B cell (primary cell): ENCODE data around the gene CSF1. TPM values are rescaled to one million over a fixed set of nuclear protein-coding genes. Genes with fewer than 3 reads are reported as not detected.

ENCODE experiments used
- ATAC-seq: fragments of 200-7000 bp; cut with Tn5 transposase; one replicate; pipeline ENCODE4 v1.10.0; 2021; ENCODE audit warnings: low read depth, mild to moderate bottlenecking, moderate number of reproducible peaks, moderate library complexity
- CTCF ChIA-PET: fragments of 350-600 bp; sonication (Branson Sonifier 250); formaldehyde crosslinking; loops from one replicate; lab custom pipeline; 2021; ENCODE audit warnings: antibody characterized with exemption, inconsistent platforms; lab: Charles Lee
- POLR2A ChIA-PET: fragments of 350-600 bp; sonication (Branson Sonifier 250); formaldehyde crosslinking; loops from one replicate; lab custom pipeline; 2021; ENCODE audit warnings: antibody characterized with exemption; lab: Charles Lee
- DNase-seq: peaks from one replicate; pipeline ENCODE4 v3.0.0; 2013
- H2AFZ ChIP-seq: 2 replicates; pipeline ENCODE4 v1.6.1; 2012; ENCODE audit warnings: mild to moderate bottlenecking, low read depth, low read length; ENCODE audit not compliant: insufficient read depth, poor library complexity, severe bottlenecking
- H3K27ac ChIP-seq, 2 donors: 1 replicate in 1 of 2; 2 replicates in 1 of 2; pipeline ENCODE4 v1.5.1; 2012 to 2013; ENCODE audit warnings: low read length in 2 of 2, mild to moderate bottlenecking in 2 of 2, moderate library complexity in 1 of 2
- H3K27me3 ChIP-seq, 4 experiments: fragments of 200-600 bp in 1 of 4; sonication (generic) in 1 of 4; replicated peaks in 1 of 4; 1 replicate in 2 of 4; 2 replicates in 2 of 4; pipeline versions ENCODE4 v1.6.1 to v1.7.0; 2013 to 2016; ENCODE audit warnings: low read length in 3 of 4, mild to moderate bottlenecking in 2 of 4, mixed read lengths in 1 of 4, moderate library complexity in 1 of 4; ENCODE audit not compliant: insufficient read depth in 4 of 4, control insufficient read depth in 3 of 4; ENCODE audit errors: control extremely low read depth in 1 of 4
- H3K36me3 ChIP-seq, 2 experiments: replicated peaks in 1 of 2; 1 replicate in 1 of 2; 2 replicates in 1 of 2; pipeline versions ENCODE4 v1.6.1 to v1.7.1; 2013; ENCODE audit warnings: low read length in 1 of 2; ENCODE audit not compliant: insufficient read depth in 2 of 2, control insufficient read depth in 1 of 2; ENCODE audit errors: control extremely low read depth in 1 of 2, extremely low read depth in 1 of 2
- H3K4me1 ChIP-seq, 2 donors: fragments of 200-600 bp in 1 of 2; sonication (generic) in 1 of 2; 1 replicate in 1 of 2; 2 replicates in 1 of 2; pipeline versions ENCODE4 v1.5.1 to v1.6.1; 2013 to 2017; ENCODE audit warnings: low read length in 2 of 2; ENCODE audit not compliant: control insufficient read depth in 2 of 2, insufficient read depth in 2 of 2
- H3K4me2 ChIP-seq: replicated peaks from 2 replicates; pipeline ENCODE3; 2012; ENCODE audit warnings: mild to moderate bottlenecking, low read depth, low read length; ENCODE audit not compliant: poor library complexity, severe bottlenecking
- H3K4me3 ChIP-seq, 5 experiments: fragments of 200-600 bp in 1 of 5; sonication (generic) in 1 of 5; 1 replicate in 3 of 5; 2 replicates in 2 of 5; pipeline versions ENCODE4 v1.5.1 to v1.7.0; 2011 to 2016; ENCODE audit warnings: low read length in 4 of 5, mild to moderate bottlenecking in 4 of 5, low read depth in 2 of 5, control low read depth in 1 of 5, moderate library complexity in 1 of 5; ENCODE audit not compliant: insufficient read depth in 1 of 5; ENCODE audit errors: control extremely low read depth in 1 of 5, extremely low read depth in 1 of 5
- H3K79me2 ChIP-seq: fragments of 200-600 bp; sonication (generic); one replicate; pipeline ENCODE4 v1.6.0; 2016; ENCODE audit warnings: low read length; ENCODE audit not compliant: control insufficient read depth, insufficient read depth
- H3K9ac ChIP-seq: fragments of 200-600 bp; sonication (generic); 2 replicates; pipeline ENCODE4 v1.6.1; 2017; ENCODE audit warnings: mild to moderate bottlenecking, low read length, moderate library complexity
- H3K9me3 ChIP-seq, 3 donors: one replicate each; pipeline versions ENCODE4 v1.6.1 to v1.7.1; 2013; ENCODE audit warnings: low read length in 2 of 3; ENCODE audit not compliant: control insufficient read depth in 2 of 3, insufficient read depth in 1 of 3; ENCODE audit errors: control extremely low read depth in 1 of 3
- H4K20me1 ChIP-seq: 2 replicates; pipeline ENCODE4 v1.6.0; 2012; ENCODE audit warnings: mild to moderate bottlenecking, low read length; ENCODE audit not compliant: insufficient read depth, control insufficient read depth, poor library complexity, severe bottlenecking
- H3K27ac Mint-ChIP-seq: one replicate; pipeline ENCODE4 v1.8.0; 2021; ENCODE audit warnings: mixed read lengths
- H3K27me3 Mint-ChIP-seq: one replicate; pipeline ENCODE4 v1.8.0; 2021; ENCODE audit warnings: mixed read lengths
- H3K4me1 Mint-ChIP-seq: one replicate; pipeline ENCODE4 v1.8.0; 2021; ENCODE audit warnings: mixed read lengths
- H3K4me3 Mint-ChIP-seq: one replicate; pipeline ENCODE4 v1.8.0; 2021; ENCODE audit warnings: mixed read lengths
- H3K9me3 Mint-ChIP-seq: one replicate; pipeline ENCODE4 v1.8.0; 2022; ENCODE audit warnings: mixed read lengths; ENCODE audit not compliant: insufficient read depth
- CTCF ChIP-seq: fragments of 200-600 bp; IDR thresholded peaks from one replicate; pipeline ENCODE4 v1.8.0; 2022; ENCODE audit warnings: antibody characterized with exemption, mild to moderate bottlenecking
- EZH2 ChIP-seq: IDR thresholded peaks from 2 replicates; pipeline ENCODE4 v1.6.1; 2012; ENCODE audit warnings: borderline replicate concordance, low read depth, mild to moderate bottlenecking, moderate library complexity, low read length; ENCODE audit not compliant: insufficient read depth, poor library complexity, severe bottlenecking
- WGBS: methylation state at CpG from one replicate; pipeline ENCODE4 v1.1.5; 2013; ENCODE audit warnings: missing lambda C conversion rate; ENCODE audit not compliant: insufficient coverage; 5-methylcytosine and 5-hydroxymethylcytosine counted together
- intact Hi-C: fragments of 100-400 bp; cut with micrococcal nuclease; formaldehyde crosslinking; loops from one replicate; pipeline ENCODE4 v1.10.0; 2022
- polyA plus RNA-seq: library from polyadenylated mRNA; depleted of rRNA; stranded (reverse); fragments of >200 nt; gene quantifications from 2 replicates; pipeline ENCODE4 v1.2.3, GENCODE V29; 2012
- total RNA-seq, 2 donors: library from RNA; stranded (reverse); fragments of 120-200 nt in 1 of 2; gene quantifications; 1 replicate in 1 of 2; 2 replicates in 1 of 2; pipeline versions ENCODE4 v1.2.3 to v1.2.4, GENCODE V29; 2013 to 2022

The CSF1 gene
- total and polyA plus RNA-seq, 2 donors (not counting 1 experiment from before 2014, with no cell fraction given): 0.55 to 4.2 TPM

- POLR2A ChIA-PET: interaction anchor here (0.5 kb wide), 1 partner anchor 127 kb away, joined by 6 read pairs; no protein-coding TSS in a partner anchor
- H3K9me3 Mint-ChIP-seq: no peaks in the 10 kb centered on the region
These were observed 65.1 kb downstream of the CSF1 start for GRCh38 chr1:109975718-109976117.

More at GRCh38 chr1:109975718-109976117, 65.1 kb downstream of the CSF1 start:
- DNase-seq (no peak), ATAC-seq (no peak)
- Histone ChIP-seq H3K27ac (no peak overlapping the region), H3K79me2 (no peaks in the 10 kb centered on the region), H3K36me3 (no peaks in the 10 kb centered on the region), H4K20me1 (no peaks in the 10 kb centered on the region), H3K4me2 (no peak overlapping the region), H3K9ac (no peak overlapping the region), H3K9me3 (peaks cover 0 to 1% (median 0%) of the 10 kb centered on the region in 3 donors), H3K4me1 (no peaks in the 10 kb centered on the region), H3K4me3 (no peak overlapping the region), H2AFZ (no peak overlapping the region), H3K27me3 (peaks cover 0 to 12% (median 4%) of the 10 kb centered on the region in 4 experiments)
- WGBS: 100% methylated on average over 2 of the region's 3 CpGs
- TF ChIP-seq EZH2: no peak
- no peak for TF ChIP-seq CTCF
- CTCF ChIA-PET: interaction anchor here (0.5 to 16.9 kb wide), 2 partner anchors 8 to 194 kb away, joined by 3 to 667 read pairs; no protein-coding TSS in a partner anchor
- Mint-ChIP-seq H3K27ac (no peak overlapping the region), H3K4me1 (no peaks in the 10 kb centered on the region), H3K27me3 (peaks cover 19% of the 10 kb centered on the region), H3K4me3 (no peak overlapping the region)
- intact Hi-C loops: no loop called here
